IMR-90 (cell line): ENCODE results near the gene MYO1F. TPM values are rescaled to one million over a fixed set of nuclear protein-coding genes. Genes with fewer than 3 reads are reported as not detected.

Experiments
- ATAC-seq: fragments of 200-7000 bp; cut with Tn5 transposase; 2 replicates; pipeline ENCODE4 v1.9.1; 2020; ENCODE audit warnings: low read depth, mild to moderate bottlenecking, moderate library complexity
- BruUV-seq: library from RNA; stranded (reverse); fragments of 400-500 nt; replicated peaks from 2 replicates; lab custom pipeline; 2021; lab: Mats Ljungman, UMichigan
- CTCF ChIA-PET: fragments of 300-600 bp; formaldehyde crosslinking; extraction: SDS; loops from one replicate; lab custom pipeline; 2021; ENCODE audit warnings: antibody characterized with exemption; lab: Yijun Ruan, JAX
- POLR2A ChIA-PET: fragments of 300-600 bp; sonication (Branson Sonifier 250); formaldehyde crosslinking; loops from one replicate; lab custom pipeline; 2022; ENCODE audit warnings: antibody characterized with exemption; ENCODE audit not compliant: unreplicated experiment; lab: Charles Lee
- DNase-seq: peaks from one replicate; pipeline ENCODE4 v3.0.0; 2013
- H2AFZ ChIP-seq: replicated peaks from 2 replicates; pipeline ENCODE3; 2013; ENCODE audit warnings: low read length, mild to moderate bottlenecking; ENCODE audit not compliant: poor library complexity
- H2AK5ac ChIP-seq: 2 replicates; pipeline ENCODE4 v1.6.1; 2013; ENCODE audit warnings: low read depth, low read length, inconsistent platforms
- H2AK9ac ChIP-seq: replicated peaks from 2 replicates; pipeline ENCODE3; 2013; ENCODE audit warnings: mild to moderate bottlenecking, low read depth, low read length, moderate library complexity; ENCODE audit not compliant: poor library complexity
- H2BK120ac ChIP-seq: 2 replicates; pipeline ENCODE4 v1.6.1; 2013; ENCODE audit warnings: low read depth, low read length, inconsistent platforms
- H2BK15ac ChIP-seq: 3 replicates; pipeline ENCODE4 v1.6.1; 2013; ENCODE audit warnings: low read depth, low read length, inconsistent platforms
- H2BK20ac ChIP-seq: 2 replicates; pipeline ENCODE4 v1.6.1; 2013; ENCODE audit warnings: low read depth, mild to moderate bottlenecking, inconsistent platforms, low read length, moderate library complexity
- H2BK5ac ChIP-seq: 2 replicates; pipeline ENCODE4 v1.6.1; 2013; ENCODE audit warnings: mild to moderate bottlenecking, low read depth, low read length, inconsistent platforms; ENCODE audit not compliant: poor library complexity, severe bottlenecking
- H3K14ac ChIP-seq: replicated peaks from 2 replicates; pipeline ENCODE4 v1.6.1; 2013; ENCODE audit warnings: low read depth, low read length, inconsistent platforms
- H3K18ac ChIP-seq: 2 replicates; pipeline ENCODE4 v1.6.1; 2013; ENCODE audit warnings: low read depth, low read length, control low read depth
- H3K23ac ChIP-seq: 2 replicates; pipeline ENCODE4 v1.6.1; 2013; ENCODE audit warnings: low read depth, low read length, inconsistent platforms
- H3K27ac ChIP-seq: 2 replicates; pipeline ENCODE4 v1.5.1; 2013; ENCODE audit warnings: mild to moderate bottlenecking, control low read depth, low read length; ENCODE audit not compliant: insufficient read depth
- H3K27me3 ChIP-seq: 2 replicates; pipeline ENCODE4 v1.6.1; 2013; ENCODE audit warnings: low read length; ENCODE audit not compliant: control insufficient read depth, insufficient read depth
- H3K36me3 ChIP-seq: 2 replicates; pipeline ENCODE4 v1.6.1; 2013; ENCODE audit warnings: low read length, mixed read lengths; ENCODE audit not compliant: control insufficient read depth, insufficient read depth
- H3K4ac ChIP-seq: 2 replicates; pipeline ENCODE4 v1.6.1; 2013; ENCODE audit warnings: low read depth, low read length, inconsistent platforms
- H3K4me1 ChIP-seq: 2 replicates; pipeline ENCODE4 v1.6.1; 2013; ENCODE audit warnings: low read length, mixed read lengths; ENCODE audit not compliant: control insufficient read depth, insufficient read depth
- H3K4me2 ChIP-seq: 2 replicates; pipeline ENCODE4 v1.6.1; 2013; ENCODE audit warnings: low read depth, mild to moderate bottlenecking, control low read depth, low read length, moderate library complexity
- H3K4me3 ChIP-seq: 2 replicates; pipeline ENCODE4 v1.5.1; 2013; ENCODE audit warnings: low read depth, mild to moderate bottlenecking, control low read depth, low read length, moderate library complexity; ENCODE audit not compliant: insufficient read depth
- H3K56ac ChIP-seq: 2 replicates; pipeline ENCODE4 v1.6.1; 2013; ENCODE audit warnings: low read length, inconsistent platforms; ENCODE audit not compliant: insufficient read depth; ENCODE audit errors: extremely low read depth
- H3K79me1 ChIP-seq, 2 experiments: 2 replicates each; pipeline ENCODE4 v1.6.1; 2013; ENCODE audit warnings: low read length in 2 of 2, inconsistent platforms in 1 of 2, low read depth in 1 of 2
- H3K9ac ChIP-seq: 2 replicates; pipeline ENCODE4 v1.6.1; 2013; ENCODE audit warnings: low read depth, low read length, control low read depth
- H3K9me1 ChIP-seq: 2 replicates; pipeline ENCODE4 v1.6.1; 2013; ENCODE audit warnings: low read length, inconsistent platforms; ENCODE audit not compliant: insufficient read depth
- H3K9me3 ChIP-seq: 2 replicates; pipeline ENCODE4 v1.6.1; 2013; ENCODE audit warnings: low read length; ENCODE audit not compliant: control insufficient read depth, insufficient read depth
- H4K20me1 ChIP-seq: 2 replicates; pipeline ENCODE4 v1.6.1; 2013; ENCODE audit warnings: low read length, inconsistent platforms; ENCODE audit not compliant: insufficient read depth
- H4K5ac ChIP-seq: 2 replicates; pipeline ENCODE4 v1.6.1; 2013; ENCODE audit warnings: mild to moderate bottlenecking, low read depth, low read length, control low read depth
- H4K8ac ChIP-seq, 2 experiments: 2 replicates each; pipeline ENCODE4 v1.6.1; 2013; ENCODE audit warnings: low read depth in 2 of 2, low read length in 2 of 2, control low read depth in 1 of 2, inconsistent platforms in 1 of 2
- H4K91ac ChIP-seq: 2 replicates; pipeline ENCODE4 v1.6.1; 2013; ENCODE audit warnings: low read depth, low read length, inconsistent platforms; ENCODE audit not compliant: insufficient read depth
- CEBPB ChIP-seq: IDR thresholded peaks from 2 replicates; pipeline ENCODE4 v1.6.1; 2012; ENCODE audit warnings: low read depth, low read length, improper control_type of control experiment
- CHD1 ChIP-seq: IDR thresholded peaks from 2 replicates; pipeline ENCODE4 v1.6.1; 2012; ENCODE audit warnings: low read depth, low read length, improper control_type of control experiment
- CTCF ChIP-seq: conservative IDR thresholded peaks from 2 replicates; pipeline ENCODE4 v1.5.1; 2012; ENCODE audit warnings: mild to moderate bottlenecking, low read depth, low read length, improper control_type of control experiment
- ELK1 ChIP-seq: fragments of 150-350 bp; IDR thresholded peaks from 2 replicates; pipeline ENCODE4 v1.6.1; 2016; ENCODE audit warnings: low read depth, mild to moderate bottlenecking, low read length, moderate library complexity, borderline replicate concordance
- MXI1 ChIP-seq: IDR thresholded peaks from 2 replicates; pipeline ENCODE4 v1.6.1; 2012; ENCODE audit warnings: low read depth, mild to moderate bottlenecking, low read length, moderate library complexity, borderline replicate concordance
- SMC3 ChIP-seq: fragments of 150-350 bp; IDR thresholded peaks from 2 replicates; pipeline ENCODE4 v1.6.1; 2016; ENCODE audit warnings: low read depth, mild to moderate bottlenecking, antibody characterized with exemption, low read length, moderate library complexity
- WGBS, 2 experiments: methylation state at CpG; one replicate each; pipeline versions ENCODE4 v1.1.5 to v1.1.7; 2013; ENCODE audit warnings: missing lambda C conversion rate in 2 of 2; ENCODE audit not compliant: insufficient read length in 1 of 2; ENCODE audit errors: extremely low coverage in 2 of 2; 5-methylcytosine and 5-hydroxymethylcytosine counted together
- dilution Hi-C: fragments of 300-500 bp; cut with HindIII; formaldehyde crosslinking; loops from one replicate; pipeline ENCODE4 v1.14.3; 2018; ENCODE audit warnings: low sequenced_read_pairs; ENCODE audit not compliant: unreplicated experiment
- in situ Hi-C: fragments of 300-500 bp; cut with MboI; formaldehyde crosslinking; loops from 3 replicates; pipeline ENCODE4 v1.14.3; 2019; ENCODE audit warnings: low sequenced_read_pairs, inconsistent platforms, mixed read lengths
- intact Hi-C: fragments of 100-400 bp; cut with micrococcal nuclease; formaldehyde crosslinking; loops from 2 replicates; pipeline ENCODE4 v1.10.0; 2022
- polyA plus RNA-seq, 3 experiments: library from polyadenylated mRNA; depleted of rRNA; stranded (reverse); fragments of >200 nt; gene quantifications; 2 replicates each; pipeline ENCODE4 v1.2.3, GENCODE V29; 2012; ENCODE audit warnings: low replicate concordance in 1 of 3
- total RNA-seq: library from RNA; depleted of rRNA; stranded (reverse); fragments of >200 nt; gene quantifications from 2 replicates; pipeline ENCODE4 v1.2.3, GENCODE V29; 2012

MYO1F gene
- total and polyA plus RNA-seq, 2 of the 4 experiments (the other 2 are of a cell fraction) = 0.14 to 0.18 TPM

GRCh38 chr19:8601796-8602195, 24.6 kb upstream of the MYO1F start:
- Histone ChIP-seq H3K4me1 (no peaks in the 10 kb centered on the region), H2BK20ac (no peak overlapping the region), H3K27me3 (no peaks in the 10 kb centered on the region), H3K4ac (no peak overlapping the region), H3K36me3 (peaks cover 30% of the 10 kb centered on the region), H3K14ac (no peak overlapping the region), H3K56ac (no peak overlapping the region), H4K8ac (no peak overlapping the region), H3K27ac (no peak overlapping the region), H4K20me1 (no peaks in the 10 kb centered on the region), H4K91ac (no peak overlapping the region), H2BK120ac (no peak overlapping the region), H2BK15ac (no peak overlapping the region), H2BK5ac (no peak overlapping the region), H2AK5ac (no peak overlapping the region), H4K5ac (no peak overlapping the region), H3K9me1 (0 out of 2 replicates have a peak, but pooled peaks cover 3% of the 10 kb centered on the region), H3K4me2 (no peak overlapping the region), H3K4me3 (no peak overlapping the region), H3K79me1 (0 out of 4 replicates have a peak, but pooled peaks cover 0 to 4% of the 10 kb centered on the region in 2 experiments), H2AFZ (no peak overlapping the region), H2AK9ac (no peak overlapping the region), H3K9me3 (peaks cover 8% of the 10 kb centered on the region), H3K18ac (no peak overlapping the region), H3K23ac (no peak overlapping the region), H3K9ac (no peak overlapping the region)
- in situ Hi-C loops = no loop called here
- intact Hi-C loops = no loop called here
- dilution Hi-C loops = no loop called here
- ChIA-PET POLR2A (no interaction called here), CTCF (no interaction called here)
- DNase-seq (no peak), ATAC-seq (no peak)
- TF ChIP-seq CHD1 (no peak), CEBPB (no peak), CTCF (no peak), MXI1 (no peak), SMC3 (no peak), ELK1 (no peak)
- BruUV-seq = no TSS peak
- WGBS, 2 experiments = 95% methylated on average over 4 of the region's 5 CpGs; no CpG with 5 or more reads in 1 of the 2 experiments
